PFSK-1 (cell line): Measurements from ENCODE around the gene SERPINB13.

ENCODE experiments used
- POLR2AphosphoS5 ChIP-seq: IDR thresholded peaks from 2 replicates; pipeline ENCODE4 v1.6.1; 2012; ENCODE audit warnings: low read depth, mild to moderate bottlenecking, control low read depth, low read length, moderate library complexity
- SIN3A ChIP-seq: IDR thresholded peaks from 2 replicates; pipeline ENCODE4 v1.6.1; 2012; ENCODE audit warnings: mild to moderate bottlenecking, low read length, moderate library complexity, borderline replicate concordance; ENCODE audit not compliant: insufficient read depth
- TAF1 ChIP-seq: IDR thresholded peaks from 2 replicates; pipeline ENCODE4 v1.6.1; 2012; ENCODE audit warnings: low read length, control low read depth, borderline replicate concordance; ENCODE audit not compliant: insufficient read depth

- no peak for TF ChIP-seq TAF1
- TF ChIP-seq POLR2AphosphoS5: no peak
- no peak for TF ChIP-seq SIN3A
Measured at GRCh38 chr18:63617915-63618234, 30.7 kb downstream of the SERPINB13 start.
